GM18519 (cell line): ENCODE results near the gene LIN7B.
"Not testable (repeated sequence)": the region's sequence is repeated elsewhere in the genome, so short reads cannot be mapped to it uniquely, and the experiment has no call there.

Source experiments
- ATAC-seq: cut with Tn5 transposase; IDR thresholded peaks from one replicate; pipeline ENCODE4 v1.9.1; 2021; ENCODE audit warnings: mild to moderate bottlenecking, moderate library complexity; ENCODE audit not compliant: unreplicated experiment, low FRiP score

LIN7B gene

DNA sequence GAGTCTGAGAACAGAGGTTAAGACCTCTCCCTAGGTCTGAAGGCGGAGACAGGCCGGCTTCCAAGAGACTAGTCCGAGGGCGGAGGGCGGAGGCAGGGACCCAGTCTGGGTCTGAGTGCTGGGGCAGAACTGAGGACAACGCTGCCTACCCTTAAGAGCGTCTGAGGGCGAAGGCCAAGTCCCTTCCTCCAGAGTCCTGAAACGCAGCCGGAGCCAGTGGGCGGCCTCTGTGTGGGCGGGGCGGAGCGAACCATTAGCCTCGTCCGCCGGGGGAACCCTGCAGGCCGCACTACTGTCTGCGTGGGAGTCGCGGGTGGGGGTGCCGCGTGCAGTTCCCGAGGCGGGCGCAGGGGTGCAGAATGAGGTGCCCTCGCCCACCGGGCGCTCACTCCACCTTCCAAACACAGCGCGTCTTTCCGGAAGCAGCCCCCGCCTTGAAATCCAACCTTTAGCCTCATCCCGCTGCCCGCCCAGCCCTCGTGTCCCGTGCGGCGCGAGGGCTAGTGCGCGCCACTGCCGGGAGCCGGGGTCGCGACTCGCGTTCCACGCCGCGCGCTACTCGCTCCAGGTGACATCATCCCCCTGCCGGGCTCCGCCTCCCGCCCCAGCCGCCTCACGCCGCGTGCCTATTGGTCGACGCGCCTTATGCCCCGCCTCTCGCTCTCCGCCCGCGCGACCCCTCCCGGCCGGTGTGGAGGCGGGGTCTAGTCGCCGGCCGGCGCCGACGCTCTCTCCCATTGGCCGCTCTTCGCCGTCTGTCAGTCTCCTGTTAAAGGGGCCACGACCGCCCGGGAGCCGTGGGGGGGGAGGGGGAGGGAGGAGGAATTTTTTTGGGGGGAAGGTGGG lies 4.6 kb downstream of the LIN7B start, which contains the start of gene C19orf73:
Gene C19orf73, minus strand, starts transcription at position 579 of the 846 bp plus-strand sequence. Its CDS starts 121 bp downstream, at position 458.
- peak; percentile 51 for ATAC-seq

DNA sequence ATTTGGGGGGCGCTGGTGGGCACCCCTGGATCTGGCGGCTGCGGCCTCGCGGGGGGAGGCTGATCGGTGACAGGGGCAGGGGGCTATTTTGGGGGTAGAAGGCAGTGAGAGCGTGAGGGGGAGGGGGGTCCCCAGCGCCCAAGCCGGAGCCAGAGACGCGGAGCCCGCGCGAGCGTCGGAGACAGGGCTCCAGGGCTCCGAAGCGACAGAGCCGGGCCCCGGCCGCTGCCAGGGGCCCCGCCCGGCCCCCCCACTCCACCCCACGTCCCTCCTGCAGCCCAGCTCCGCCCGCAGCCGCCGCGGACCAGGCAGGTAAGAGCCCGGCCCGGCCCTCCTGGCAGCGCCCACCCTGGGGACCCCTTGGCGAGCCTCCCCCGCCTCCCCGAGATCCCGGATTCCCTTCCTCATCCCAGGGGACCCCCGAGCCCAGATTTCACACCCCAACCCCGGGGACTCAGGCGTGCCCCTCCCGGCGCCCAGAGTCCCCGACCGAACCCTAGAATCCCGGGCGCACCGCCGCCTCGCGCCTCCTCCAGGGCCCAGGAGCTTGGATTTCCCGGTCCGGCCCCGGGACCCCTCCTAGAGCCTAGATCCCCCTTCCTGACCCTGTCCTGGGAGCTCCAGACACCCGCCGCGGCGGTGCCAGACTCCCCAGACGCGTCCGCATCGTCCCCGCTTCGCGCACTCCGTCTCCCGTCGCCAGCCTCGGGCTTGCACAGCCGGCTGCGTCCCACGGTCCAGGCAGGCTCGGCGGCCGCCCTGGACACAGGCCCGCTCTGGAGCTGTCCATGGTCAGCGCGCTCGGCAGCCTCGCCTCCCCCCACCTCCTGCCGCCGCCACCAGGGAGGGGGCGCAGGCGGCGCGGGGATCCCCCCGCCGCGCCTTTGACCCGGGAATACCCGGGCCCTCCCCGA lies 5.5 kb downstream of the LIN7B start, which contains the start of gene PPFIA3:
Gene PPFIA3, plus strand, starts transcription at position 134 of the 914 bp plus-strand sequence. CDS start 8,330 bp downstream, outside the sequence.
- ATAC-seq, result no peak

DNA sequence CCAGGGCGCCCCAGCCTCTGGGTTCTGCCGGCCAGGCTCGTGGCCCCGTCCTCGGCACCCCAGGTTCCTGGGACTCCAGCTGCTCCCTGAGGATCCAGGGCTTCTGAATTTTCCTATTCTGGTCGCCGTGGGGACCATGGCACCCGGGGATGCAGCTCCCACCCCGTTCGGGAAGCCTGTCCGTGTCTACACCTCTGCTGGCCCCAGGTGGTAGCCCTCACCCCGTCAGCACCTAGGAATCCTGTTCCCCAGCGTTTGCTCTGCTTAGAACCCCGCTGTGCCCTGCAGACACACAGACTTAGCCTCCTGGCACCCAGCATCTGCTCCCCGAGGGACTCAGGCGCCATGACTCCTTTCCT lies 6.1 kb downstream of the LIN7B start:
- no peak for ATAC-seq

DNA sequence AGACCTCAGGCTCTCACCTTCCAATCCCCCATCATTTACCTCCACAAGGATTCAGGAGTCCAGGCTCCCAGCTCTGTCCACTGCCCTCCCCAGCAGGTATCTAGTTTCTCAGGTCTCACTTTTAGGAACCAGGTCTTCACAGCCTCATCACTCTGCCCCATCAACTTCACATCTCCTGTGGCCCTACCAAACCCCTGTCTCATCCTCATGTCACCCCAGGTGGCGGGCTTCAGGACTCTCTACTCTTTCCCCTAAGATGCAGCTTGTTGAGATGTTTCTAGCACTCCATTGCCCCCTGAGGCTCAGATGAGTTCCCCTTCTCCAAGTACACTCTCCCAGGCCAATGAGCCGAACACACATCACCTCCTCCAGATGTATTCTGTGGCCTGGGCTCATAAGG lies 6.7 kb downstream of the LIN7B start:
- ATAC-seq, result no peak

DNA sequence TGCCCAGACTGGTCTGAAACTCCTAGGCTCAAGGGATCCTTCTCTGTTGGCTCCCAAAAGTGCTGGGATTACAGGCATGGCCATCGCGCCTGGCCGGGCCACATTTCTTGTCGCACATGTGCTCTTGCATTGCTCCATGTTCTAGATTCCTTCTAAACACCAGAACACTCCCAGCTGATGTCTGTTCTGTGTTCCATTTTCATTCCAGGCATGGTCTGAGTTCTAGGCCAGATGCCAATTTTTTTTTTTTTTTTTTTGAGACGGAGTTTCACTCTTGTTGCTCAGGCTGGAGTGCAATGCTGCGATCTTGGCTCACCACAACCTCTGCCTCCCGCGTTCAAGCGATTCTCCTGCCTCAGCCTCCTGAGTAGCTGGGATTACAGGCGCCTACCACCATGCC lies 7.7 kb downstream of the LIN7B start:
- not testable (repeated sequence) for ATAC-seq

DNA sequence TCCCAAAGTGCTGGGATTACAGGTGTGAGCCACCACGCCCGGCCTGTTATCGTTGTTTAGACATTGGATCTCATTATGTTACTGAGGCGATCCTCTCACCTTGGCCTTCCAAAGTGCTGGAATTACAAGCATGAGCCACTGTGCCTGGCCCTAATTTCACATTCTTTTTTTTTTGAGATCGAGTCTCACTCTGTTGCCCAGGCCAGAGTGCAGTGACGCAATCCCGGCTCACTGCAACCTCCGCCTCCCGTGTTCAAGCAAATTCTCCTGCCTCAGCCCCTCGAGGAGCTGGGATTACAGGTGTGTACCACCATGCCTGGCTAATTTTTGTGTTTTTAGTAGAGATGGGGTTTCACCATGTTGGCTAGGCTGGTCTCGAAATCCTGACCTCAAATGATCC lies 9.1 kb downstream of the LIN7B start:
- ATAC-seq, result not testable (repeated sequence)

DNA sequence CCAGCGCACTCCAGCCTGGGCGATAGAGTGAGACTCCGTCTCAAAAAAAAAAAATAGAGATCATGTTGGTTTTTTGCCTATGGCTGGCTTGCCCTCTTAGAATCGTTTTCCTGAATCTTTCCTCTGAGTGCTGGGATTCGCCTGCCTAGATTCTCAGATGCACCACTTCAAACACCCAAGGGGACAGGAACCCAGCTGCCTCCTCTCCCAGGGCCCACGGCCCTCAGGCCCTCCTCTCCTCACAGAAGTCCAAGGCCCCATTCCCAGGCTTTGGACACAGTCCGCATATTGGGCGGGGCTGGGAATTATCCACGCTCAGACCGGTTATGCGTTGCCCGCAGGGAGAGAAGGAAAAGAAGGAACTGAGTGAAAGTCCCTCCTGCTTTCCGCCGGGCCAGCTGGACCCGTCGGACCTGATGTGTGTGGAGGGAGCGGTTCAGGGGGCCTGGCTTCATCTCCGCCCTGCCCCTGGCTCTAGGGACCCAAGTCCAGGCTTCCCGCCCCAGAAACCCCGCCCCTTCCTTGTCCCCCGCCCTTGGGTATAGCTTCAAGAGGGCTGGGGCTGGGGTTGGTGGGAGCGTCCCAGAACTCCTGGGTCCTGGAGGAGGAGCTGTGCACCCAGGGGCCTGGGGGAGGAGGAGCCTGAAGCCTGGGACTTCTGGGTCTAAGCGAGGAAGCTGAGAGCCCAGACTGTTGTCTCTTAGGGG lies 11.0 kb downstream of the LIN7B start:
- ATAC-seq, result no peak

DNA sequence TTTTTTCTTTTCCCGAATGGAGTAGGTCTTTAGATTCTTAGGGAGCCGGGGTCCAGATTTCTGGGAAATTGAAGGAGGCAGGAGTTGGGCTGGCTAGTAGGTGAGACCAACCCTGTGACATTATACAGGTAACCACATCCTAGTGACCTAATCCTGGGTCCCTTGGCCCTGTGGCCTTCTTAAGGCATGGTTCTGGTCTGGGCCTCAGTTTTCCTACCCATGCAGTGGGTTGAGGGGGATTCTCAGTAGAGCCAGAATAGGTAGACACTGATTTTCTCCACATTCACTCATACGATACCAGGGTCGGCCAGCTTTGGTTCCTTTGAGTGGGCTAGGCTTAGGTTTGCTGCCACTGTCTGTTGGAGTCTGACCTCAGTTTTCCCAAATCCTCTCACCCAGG lies 12.4 kb downstream of the LIN7B start:
- ATAC-seq, result no peak

DNA sequence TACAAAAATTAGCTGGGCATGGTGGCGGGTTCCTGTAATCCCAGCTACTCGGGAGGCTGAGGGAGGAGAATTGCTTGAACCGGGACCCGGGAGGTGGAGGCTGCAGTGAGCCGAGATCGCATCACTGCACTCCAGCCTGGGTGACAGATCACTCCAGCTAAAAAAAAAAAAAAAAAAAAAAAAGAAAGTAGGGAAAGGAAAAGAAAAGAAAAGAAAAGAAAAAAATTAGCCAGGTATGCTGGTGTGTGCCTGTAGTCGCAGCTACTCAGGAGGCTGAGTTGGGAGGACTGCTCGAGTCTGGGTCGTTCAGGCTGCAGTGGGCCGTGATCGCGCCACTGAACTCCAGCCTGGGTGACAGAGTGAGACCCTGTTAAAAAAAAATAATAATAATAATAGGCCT lies 13.1 kb downstream of the LIN7B start:
- not testable (repeated sequence) for ATAC-seq

DNA sequence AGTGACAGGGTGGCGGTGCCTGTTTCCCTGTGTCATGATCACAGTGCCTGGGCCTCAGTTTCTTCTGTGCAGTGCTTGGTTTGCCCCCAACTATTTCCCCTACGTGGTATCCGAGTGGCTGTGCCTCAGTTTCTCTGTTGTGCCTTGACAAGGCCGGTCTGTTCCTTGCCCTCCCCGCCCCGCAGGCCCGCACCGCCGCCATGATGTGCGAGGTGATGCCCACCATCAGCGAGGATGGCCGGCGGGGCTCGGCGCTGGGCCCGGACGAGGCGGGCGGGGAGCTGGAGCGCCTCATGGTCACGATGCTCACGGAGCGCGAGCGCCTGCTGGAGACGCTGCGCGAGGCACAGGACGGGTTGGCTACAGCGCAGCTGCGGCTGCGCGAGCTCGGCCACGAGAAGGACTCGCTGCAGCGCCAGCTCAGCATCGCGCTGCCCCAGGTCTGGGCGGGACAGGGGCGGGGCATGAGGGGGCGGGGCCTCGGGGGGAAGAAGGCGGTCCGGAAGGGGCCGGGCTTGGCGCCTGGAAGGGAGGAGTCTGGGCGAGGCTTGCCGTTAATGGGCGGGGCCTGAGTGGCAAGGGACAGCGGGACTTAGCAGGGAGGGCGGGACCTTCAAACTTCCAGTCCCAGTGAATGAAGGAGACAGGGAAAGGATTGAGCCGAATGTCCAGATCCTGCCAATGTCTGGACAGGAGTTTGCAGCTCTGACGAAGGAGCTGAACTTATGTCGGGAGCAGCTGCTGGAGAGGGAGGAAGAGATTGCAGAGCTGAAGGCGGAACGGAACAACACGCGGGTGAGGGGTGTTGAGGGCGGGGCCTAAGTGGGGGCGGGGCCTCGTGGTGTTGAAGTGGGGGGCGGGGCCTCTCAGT lies 13.7 kb downstream of the LIN7B start:
- ATAC-seq, result peak; percentile 63

DNA sequence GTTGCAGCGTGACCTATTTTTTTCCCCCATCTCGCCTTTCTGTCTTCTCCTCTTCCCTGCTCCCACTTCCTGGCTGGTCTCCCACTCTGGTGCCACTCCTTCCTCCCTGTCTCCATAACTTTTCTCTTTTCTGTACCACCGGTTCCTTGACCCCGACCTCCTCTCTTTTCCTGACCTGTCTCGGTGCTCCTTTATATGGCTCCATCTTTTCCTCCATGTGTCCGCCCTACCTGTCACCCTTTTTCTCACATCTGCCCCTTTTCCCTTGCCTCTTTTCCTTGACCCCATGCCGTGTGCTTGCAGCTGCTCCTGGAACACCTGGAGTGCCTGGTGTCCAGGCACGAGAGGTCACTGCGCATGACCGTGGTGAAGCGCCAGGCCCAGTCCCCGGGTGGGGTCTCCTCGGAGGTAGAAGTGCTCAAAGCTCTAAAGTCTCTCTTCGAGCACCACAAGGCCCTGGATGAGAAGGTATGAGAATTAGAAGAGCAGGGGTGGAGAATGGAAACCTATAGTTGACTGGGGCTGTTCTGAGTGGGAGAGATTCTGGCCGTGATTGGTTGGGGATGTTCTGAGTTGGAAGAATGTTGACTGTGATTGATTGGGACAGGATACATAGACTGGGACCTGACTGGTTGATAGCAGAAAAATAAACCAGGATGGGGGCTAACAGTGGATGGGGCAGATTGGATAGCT lies 14.5 kb downstream of the LIN7B start:
- no peak for ATAC-seq

DNA sequence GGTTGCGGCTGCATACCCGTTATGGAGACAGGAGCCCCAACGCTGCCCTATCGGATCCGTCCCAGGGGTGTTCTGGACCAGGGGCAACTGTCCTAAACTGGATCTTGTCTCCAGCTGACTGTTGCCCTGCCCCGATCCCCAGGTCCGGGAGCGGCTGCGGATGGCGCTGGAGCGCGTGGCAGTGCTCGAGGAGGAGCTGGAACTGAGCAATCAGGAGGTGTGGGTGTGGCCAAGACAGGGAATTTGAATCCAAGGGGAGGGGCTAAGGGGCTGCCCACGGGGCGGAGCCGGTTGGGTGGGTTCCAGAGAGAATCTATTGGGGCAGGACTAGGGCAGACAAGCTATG lies 15.0 kb downstream of the LIN7B start:
- ATAC-seq, result no peak

DNA sequence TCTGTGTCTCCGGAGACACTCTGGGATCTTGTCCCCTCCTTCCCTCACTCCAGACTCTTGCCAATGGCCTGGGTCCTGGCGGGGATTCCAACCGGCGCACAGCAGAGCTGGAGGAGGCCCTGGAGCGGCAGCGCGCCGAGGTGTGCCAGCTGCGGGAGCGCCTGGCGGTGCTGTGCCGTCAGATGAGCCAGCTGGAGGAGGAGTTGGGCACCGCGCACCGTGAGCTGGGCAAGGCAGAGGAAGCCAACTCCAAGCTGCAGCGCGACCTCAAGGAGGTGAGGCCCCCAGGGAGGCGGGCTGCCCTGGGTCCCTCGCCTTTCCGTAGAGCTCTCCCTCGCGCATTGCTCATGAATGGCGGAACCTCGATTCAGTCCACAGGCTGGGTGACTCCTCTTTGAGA lies 16.2 kb downstream of the LIN7B start:
- no peak for ATAC-seq

DNA sequence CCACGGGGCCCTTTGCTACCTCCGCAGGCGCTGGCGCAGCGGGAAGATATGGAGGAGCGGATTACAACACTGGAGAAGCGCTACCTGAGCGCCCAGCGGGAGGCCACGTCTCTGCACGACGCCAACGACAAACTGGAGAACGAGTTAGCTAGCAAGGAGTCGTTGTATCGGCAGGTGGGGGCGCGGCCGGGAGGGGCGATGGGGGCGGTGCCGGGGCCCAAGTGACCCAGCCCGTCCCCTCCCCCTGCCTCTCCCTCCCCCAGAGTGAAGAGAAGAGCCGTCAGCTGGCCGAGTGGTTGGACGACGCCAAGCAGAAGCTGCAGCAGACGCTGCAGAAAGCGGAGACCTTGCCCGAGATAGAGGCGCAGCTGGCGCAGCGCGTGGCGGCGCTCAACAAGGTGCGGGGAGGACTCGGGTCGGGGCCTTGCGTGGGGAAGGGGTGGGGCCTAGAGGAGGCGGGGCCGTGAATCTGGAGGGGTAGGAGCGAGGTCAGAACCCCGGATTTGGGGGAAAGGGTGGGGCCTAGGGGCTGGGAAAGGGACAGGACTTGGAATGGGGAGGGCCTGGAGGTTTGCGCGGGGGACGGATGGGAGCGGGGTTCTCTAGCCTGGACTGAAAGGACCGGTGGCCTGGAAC lies 18.9 kb downstream of the LIN7B start:
- no peak for ATAC-seq

DNA sequence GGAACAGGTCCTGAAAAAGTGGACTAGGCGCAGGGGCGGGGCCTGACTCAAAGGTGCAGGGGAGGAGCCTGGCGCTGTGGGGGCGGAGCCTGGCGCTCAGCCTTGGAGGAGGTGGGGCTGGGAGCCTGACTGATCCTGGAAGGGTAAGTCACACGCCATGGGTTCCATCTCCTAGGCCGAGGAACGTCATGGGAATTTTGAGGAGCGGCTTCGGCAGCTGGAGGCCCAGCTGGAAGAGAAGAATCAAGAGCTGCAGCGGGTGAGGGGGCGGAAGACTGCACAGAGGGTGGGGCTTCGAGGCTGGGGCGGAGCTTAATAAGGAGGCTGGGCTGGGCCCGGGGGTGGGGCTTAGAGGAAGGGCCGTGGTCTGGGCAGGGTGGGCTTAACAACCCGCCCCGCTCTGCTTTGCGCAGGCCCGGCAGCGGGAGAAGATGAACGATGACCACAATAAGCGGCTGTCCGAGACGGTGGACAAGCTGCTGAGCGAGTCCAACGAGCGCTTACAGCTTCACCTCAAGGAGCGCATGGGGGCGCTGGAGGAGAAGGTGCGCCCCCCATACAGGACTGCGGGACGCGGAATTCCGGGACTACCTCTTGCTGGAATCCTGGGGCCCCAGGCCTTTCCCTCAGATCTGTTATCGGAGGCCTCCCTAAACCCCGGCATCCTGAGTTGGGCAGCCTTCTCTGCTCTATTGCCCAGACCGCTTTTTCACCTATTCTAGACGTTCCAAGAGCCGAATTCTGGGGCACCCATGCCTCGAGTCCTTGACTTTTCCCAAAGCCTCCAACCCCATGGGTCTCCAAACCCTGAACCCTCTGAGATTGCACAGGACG lies 19.7 kb downstream of the LIN7B start:
- no peak for ATAC-seq

DNA sequence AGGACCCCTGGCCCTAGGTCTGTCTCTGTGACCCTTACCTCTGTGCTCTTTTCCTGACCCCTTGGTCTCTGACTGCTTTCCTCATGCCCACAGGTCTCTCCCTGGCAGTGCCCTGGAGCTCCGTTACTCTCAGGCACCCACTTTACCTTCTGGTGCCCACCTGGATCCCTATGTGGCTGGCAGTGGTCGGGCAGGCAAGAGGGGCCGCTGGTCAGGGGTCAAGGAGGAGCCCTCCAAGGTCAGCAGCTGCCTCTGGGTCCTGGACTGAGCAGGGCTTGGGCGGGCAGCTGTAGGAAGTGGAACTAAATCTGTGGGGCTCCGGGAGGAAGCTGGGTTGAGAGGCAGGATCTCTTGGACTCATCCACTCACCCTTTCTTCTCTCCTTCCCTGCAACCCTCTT lies 21.5 kb downstream of the LIN7B start:
- ATAC-seq, result no peak

DNA sequence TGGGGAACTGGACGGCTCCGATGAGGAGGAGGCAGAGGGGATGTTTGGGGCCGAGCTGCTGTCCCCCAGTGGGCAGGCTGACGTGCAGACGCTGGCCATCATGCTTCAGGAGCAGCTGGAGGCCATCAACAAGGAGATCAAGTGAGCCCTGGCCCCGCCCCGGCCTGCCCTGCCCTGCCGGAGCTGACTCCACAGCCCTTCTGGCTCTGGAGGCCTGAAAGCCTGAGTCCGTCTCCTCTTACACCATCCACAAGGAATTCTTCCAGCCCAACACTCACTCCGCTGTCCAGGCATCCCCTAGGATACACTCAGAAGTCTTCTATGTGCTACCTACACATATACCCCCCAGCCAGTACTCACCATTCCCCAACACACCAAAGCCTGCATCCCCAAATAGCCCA lies 22.6 kb downstream of the LIN7B start:
- ATAC-seq, result no peak

DNA sequence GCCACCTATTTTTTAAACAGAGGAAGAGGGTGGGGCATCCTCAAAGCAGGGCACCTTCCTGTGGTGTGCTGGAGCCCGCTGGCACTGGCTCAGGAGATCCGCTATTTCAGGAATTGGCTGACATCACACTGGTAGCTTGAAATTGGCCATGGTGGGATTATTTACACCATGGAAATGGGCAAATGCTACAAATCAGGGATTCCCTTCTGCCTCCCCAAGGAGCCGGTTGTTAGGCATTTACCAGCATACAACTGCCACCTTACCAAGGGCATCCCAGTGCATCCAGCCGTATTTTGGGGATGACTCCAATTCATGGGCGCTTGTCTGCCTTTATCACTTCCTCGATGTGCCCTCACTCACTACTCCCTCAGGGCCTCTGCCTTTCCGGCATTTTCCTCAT lies 26.8 kb downstream of the LIN7B start:
- ATAC-seq, result no peak
